HEK293 (cell line): ENCODE results near the gene HSPA4.

Source experiments
- CTCF ChIA-PET: fragments of 350-600 bp; formaldehyde crosslinking; extraction: SDS; loops from one replicate; lab custom pipeline; 2021; ENCODE audit warnings: antibody characterized with exemption; lab: Yijun Ruan, JAX
- POLR2A ChIA-PET: fragments of 300-600 bp; formaldehyde crosslinking; extraction: SDS; loops from one replicate; lab custom pipeline; 2020; ENCODE audit warnings: antibody characterized with exemption, inconsistent platforms; lab: Yijun Ruan, JAX
- H3K27ac ChIP-seq: fragments of 200-500 bp; sonication (Bioruptor generic); 2 replicates; pipeline ENCODE4 v1.5.1; 2014; ENCODE audit warnings: low read depth, low read length, control low read depth, inconsistent platforms; ENCODE audit errors: extremely low read depth
- H3K36me3 ChIP-seq, 2 experiments: fragments of 200-500 bp in 1 of 2; sonication (Bioruptor generic) in 1 of 2; 1 replicate in 1 of 2; 2 replicates in 1 of 2; pipeline ENCODE4 v1.5.1; 2014 to 2017; ENCODE audit warnings: inconsistent platforms in 2 of 2, low read length in 2 of 2; ENCODE audit not compliant: control insufficient read depth in 2 of 2, insufficient read depth in 1 of 2
- H3K4me1 ChIP-seq: fragments of 200-500 bp; sonication (Bioruptor generic); 2 replicates; pipeline ENCODE4 v1.5.1; 2014; ENCODE audit warnings: mild to moderate bottlenecking, low read length, inconsistent platforms; ENCODE audit not compliant: control insufficient read depth, insufficient read depth
- H3K4me3 ChIP-seq: 2 replicates; pipeline ENCODE4 v1.5.1; 2011; ENCODE audit warnings: low read depth, mild to moderate bottlenecking, control low read depth, low read length, moderate library complexity
- H3K9me3 ChIP-seq: fragments of 200-500 bp; sonication (Bioruptor generic); 2 replicates; pipeline ENCODE4 v1.5.1; 2014; ENCODE audit warnings: low read depth, low read length, inconsistent platforms; ENCODE audit not compliant: control insufficient read depth, insufficient read depth
- BCL11A ChIP-seq: fragments of 450-650 bp; formaldehyde crosslinking; IDR thresholded peaks from 2 replicates; pipeline ENCODE4 v1.5.1; 2016; ENCODE audit warnings: low read depth, missing biosample characterization, missing genetic modification characterization
- BCL11B ChIP-seq: fragments of 450-650 bp; formaldehyde crosslinking; IDR thresholded peaks from 2 replicates; pipeline ENCODE4 v1.5.1; 2016; ENCODE audit warnings: low read depth, missing biosample characterization, missing genetic modification characterization
- CTCF ChIP-seq: fragments of 450-650 bp; formaldehyde crosslinking; IDR thresholded peaks from 2 replicates; pipeline ENCODE4 v1.5.1; 2016; ENCODE audit warnings: missing biosample characterization, missing genetic modification characterization
- GFI1B ChIP-seq: fragments of 450-650 bp; formaldehyde crosslinking; IDR thresholded peaks from 2 replicates; pipeline ENCODE4 v1.5.1; 2016; ENCODE audit warnings: missing biosample characterization, missing genetic modification characterization
- IKZF3 ChIP-seq: fragments of 450-650 bp; IDR thresholded peaks from 2 replicates; pipeline ENCODE4 v1.5.0; 2018; ENCODE audit warnings: missing biosample characterization, mild to moderate bottlenecking, missing genetic modification characterization, moderate library complexity
- KLF16 ChIP-seq: fragments of 450-650 bp; formaldehyde crosslinking; IDR thresholded peaks from 2 replicates; pipeline ENCODE4 v1.5.1; 2017; ENCODE audit warnings: missing biosample characterization, missing genetic modification characterization
- KLF17 ChIP-seq: fragments of 450-650 bp; formaldehyde crosslinking; IDR thresholded peaks from 2 replicates; pipeline ENCODE4 v1.5.1; 2016; ENCODE audit warnings: missing biosample characterization, missing genetic modification characterization
- SCRT1 ChIP-seq: fragments of 450-650 bp; formaldehyde crosslinking; IDR thresholded peaks from 2 replicates; pipeline ENCODE4 v1.5.1; 2016; ENCODE audit warnings: missing biosample characterization, missing genetic modification characterization, borderline replicate concordance
- SP3 ChIP-seq: fragments of 450-650 bp; formaldehyde crosslinking; IDR thresholded peaks from 2 replicates; pipeline ENCODE4 v1.5.1; 2016; ENCODE audit warnings: missing biosample characterization, missing genetic modification characterization
- WT1 ChIP-seq: fragments of 450-650 bp; formaldehyde crosslinking; IDR thresholded peaks from 2 replicates; pipeline ENCODE4 v1.5.1; 2016; ENCODE audit warnings: missing biosample characterization, missing genetic modification characterization
- YY2 ChIP-seq: fragments of 450-650 bp; formaldehyde crosslinking; IDR thresholded peaks from 2 replicates; pipeline ENCODE4 v1.5.1; 2016; ENCODE audit warnings: missing biosample characterization, missing genetic modification characterization
- ZBTB20 ChIP-seq: fragments of 450-650 bp; formaldehyde crosslinking; IDR thresholded peaks from 2 replicates; pipeline ENCODE4 v1.5.1; 2016; ENCODE audit warnings: missing biosample characterization, missing genetic modification characterization
- ZBTB26 ChIP-seq: fragments of 450-650 bp; formaldehyde crosslinking; optimal IDR thresholded peaks from 2 replicates; pipeline ENCODE3; 2016; ENCODE audit warnings: missing biosample characterization, mild to moderate bottlenecking, missing genetic modification characterization
- ZBTB6 ChIP-seq: fragments of 450-650 bp; formaldehyde crosslinking; IDR thresholded peaks from 2 replicates; pipeline ENCODE4 v1.5.1; 2017; ENCODE audit warnings: missing biosample characterization, missing genetic modification characterization
- ZFP3 ChIP-seq: fragments of 450-650 bp; formaldehyde crosslinking; IDR thresholded peaks from 2 replicates; pipeline ENCODE4 v1.5.1; 2016; ENCODE audit warnings: low read depth, missing biosample characterization, missing genetic modification characterization
- ZNF184 ChIP-seq: fragments of 450-650 bp; IDR thresholded peaks from 2 replicates; pipeline ENCODE4 v1.5.1; 2018; ENCODE audit warnings: missing biosample characterization, mild to moderate bottlenecking, missing genetic modification characterization
- ZNF2 ChIP-seq: fragments of 450-650 bp; formaldehyde crosslinking; IDR thresholded peaks from 2 replicates; pipeline ENCODE4 v1.5.1; 2016; ENCODE audit warnings: missing biosample characterization, missing genetic modification characterization
- ZNF24 ChIP-seq: fragments of 450-650 bp; formaldehyde crosslinking; IDR thresholded peaks from 2 replicates; pipeline ENCODE4 v1.5.1; 2016; ENCODE audit warnings: missing biosample characterization, missing genetic modification characterization
- ZNF335 ChIP-seq: fragments of 450-650 bp; formaldehyde crosslinking; conservative IDR thresholded peaks from 2 replicates; pipeline ENCODE4 v1.5.1; 2016; ENCODE audit warnings: missing biosample characterization, missing genetic modification characterization
- ZNF560 ChIP-seq: fragments of 450-650 bp; formaldehyde crosslinking; IDR thresholded peaks from 2 replicates; pipeline ENCODE4 v1.5.1; 2017; ENCODE audit warnings: missing biosample characterization, missing genetic modification characterization, borderline replicate concordance
- ZNF596 ChIP-seq: fragments of 450-650 bp; IDR thresholded peaks from 2 replicates; pipeline ENCODE4 v1.5.0; 2018; ENCODE audit warnings: missing biosample characterization, mild to moderate bottlenecking, missing genetic modification characterization, moderate library complexity
- ZNF600 ChIP-seq: fragments of 450-650 bp; formaldehyde crosslinking; IDR thresholded peaks from 2 replicates; pipeline ENCODE4 v1.5.1; 2016; ENCODE audit warnings: missing biosample characterization, missing genetic modification characterization
- ZNF660 ChIP-seq: fragments of 450-650 bp; IDR thresholded peaks from 2 replicates; pipeline ENCODE4 v1.5.1; 2018; ENCODE audit warnings: missing biosample characterization, mild to moderate bottlenecking, missing genetic modification characterization
- ZNF792 ChIP-seq: fragments of 450-650 bp; formaldehyde crosslinking; IDR thresholded peaks from 2 replicates; pipeline ENCODE4 v1.5.1; 2016; ENCODE audit warnings: missing biosample characterization, missing genetic modification characterization
- ZXDB ChIP-seq: fragments of 450-650 bp; formaldehyde crosslinking; IDR thresholded peaks from 2 replicates; pipeline ENCODE4 v1.5.1; 2016; ENCODE audit warnings: missing biosample characterization, missing genetic modification characterization

The HSPA4 gene

GRCh38 chr5:133050521-133050920 lies 1.3 kb upstream of the HSPA4 start:
- CTCF ChIA-PET: no interaction called here
- H3K27ac ChIP-seq: peak overlapping the region; percentile 97
- TF ChIP-seq YY2: 0 out of 2 replicates have a peak, but pooled peaks have one; percentile 16
- TF ChIP-seq ZNF2: no peak
- TF ChIP-seq, all 188 proteins: peak for 1
- H3K9me3 ChIP-seq: no peaks in the 10 kb centered on the region
- no peak overlapping the region for H3K4me3 ChIP-seq
- peaks cover 19% of the 10 kb centered on the region for H3K4me1 ChIP-seq
- POLR2A ChIA-PET: interaction anchor here (1.2 to 2.6 kb wide), 2 partner anchors 14 to 87 kb away, joined by 3 to 23 read pairs; partner anchors contain the start of gene AFF4
- no peaks in the 10 kb centered on the region for H3K36me3 ChIP-seq

GRCh38 chr5:133051061-133051541 lies 712 bp upstream of the HSPA4 start:
- H3K4me1 ChIP-seq: peaks cover 19% of the 10 kb centered on the region
- POLR2A ChIA-PET: interaction anchor here (0.7 to 2.6 kb wide), 17 partner anchors 8 to 989 kb away, joined by 3 to 23 read pairs (median 4); partner anchors contain the start of genes AFF4, GDF9 and UQCRQ
- peak overlapping the region; percentile 97 for H3K27ac ChIP-seq
- H3K36me3 ChIP-seq: no peaks in the 10 kb centered on the region
- peak overlapping the region; percentile 94 for H3K4me3 ChIP-seq
- no peaks in the 10 kb centered on the region for H3K9me3 ChIP-seq
- TF ChIP-seq ZNF560: no peak
- TF ChIP-seq ZNF335 (tag by site-specific recombination): peak; percentile 39
- 0 out of 2 replicates have a peak, but pooled peaks have one; percentile 23 for TF ChIP-seq ZNF2
- no peak for TF ChIP-seq ZNF596 (tag by site-specific recombination)
- TF ChIP-seq ZNF600 (tag by site-specific recombination): 0 out of 2 replicates have a peak, but pooled peaks have one; percentile 17
- no peak for TF ChIP-seq IKZF3 (tag by site-specific recombination)
- TF ChIP-seq ZFP3 (tag by site-specific recombination): no peak
- TF ChIP-seq ZNF792: no peak
- no peak for TF ChIP-seq KLF16 (tag by site-specific recombination)
- TF ChIP-seq, all 188 proteins: peak for 3
- CTCF ChIA-PET: no interaction called here

- Histone ChIP-seq H3K36me3 (no peaks in the 10 kb centered on the region), H3K4me3 (peak overlapping the region; percentile 94), H3K4me1 (peaks cover 19% of the 10 kb centered on the region), H3K27ac (peak overlapping the region; percentile 97), H3K9me3 (no peaks in the 10 kb centered on the region)
- ChIA-PET POLR2A (interaction anchor here (0.7 to 2.6 kb wide), 17 partner anchors 8 to 187 kb away, joined by 3 to 23 read pairs (median 4); partner anchors contain the start of genes AFF4, GDF9 and UQCRQ), CTCF (interaction anchor here (0.6 kb wide), 1 partner anchor 35 kb away, joined by 4 read pairs; no protein-coding TSS in a partner anchor)
- TF ChIP-seq GFI1B (tag by site-specific recombination) (no peak), BCL11B (tag by site-specific recombination) (peak; percentile 16; the same call in 1 of the 2 replicates), ZBTB20 (peak; percentile 79), ZBTB6 (peak; percentile 41; the same call in 1 of the 2 replicates), ZNF184 (tag by site-specific recombination) (0 out of 2 replicates have a peak, but pooled peaks have one; percentile 30), ZNF660 (tag by site-specific recombination) (no peak; the same call in 1 of the 2 replicates), ZFP3 (tag by site-specific recombination) (no peak), BCL11A (tag by site-specific recombination) (peak; percentile 69), SCRT1 (tag by site-specific recombination) (no peak), ZBTB26 (peak; percentile 48), CTCF (peak; percentile 48; the same call in 1 of the 2 replicates), WT1 (tag by site-specific recombination) (no peak), ZNF24 (tag by site-specific recombination) (0 out of 2 replicates have a peak, but pooled peaks have one; percentile 8), KLF17 (tag by site-specific recombination) (0 out of 2 replicates have a peak, but pooled peaks have one; percentile 15), ZXDB (0 out of 2 replicates have a peak, but pooled peaks have one; percentile 4), SP3 (tag by site-specific recombination) (peak; percentile 46)
Observed at GRCh38 chr5:133052317-133053175, 733 bp downstream of the HSPA4 start.
